ENCODE data around the gene B4GALNT1.

Gene B4GALNT1

GRCh38 chr12:57625261-57626032, 7.6 kb downstream of the B4GALNT1 start:
- TF ChIP-seq CTCF (conservative IDR thresholded peaks at IDR 0.05; ENCODE audit: low read depth, low read length) = no peak
- no peak overlapping the region for H3K4me3 ChIP-seq (ENCODE audit: low read length)
- no peak for DNase-seq (ENCODE audit: low read depth)

GRCh38 chr12:57624441-57625220, 8.4 kb downstream of the B4GALNT1 start:
- no peak overlapping the region for H3K4me3 ChIP-seq (ENCODE audit: low read length)
- no peak for DNase-seq (ENCODE audit: low read depth)
- no peak for TF ChIP-seq CTCF (conservative IDR thresholded peaks at IDR 0.05; ENCODE audit: low read depth, low read length)

- DNase-seq (ENCODE audit: low read depth) = no peak
- H3K4me3 ChIP-seq (ENCODE audit: low read length) = no peak overlapping the region
- no peak for TF ChIP-seq CTCF (conservative IDR thresholded peaks at IDR 0.05; ENCODE audit: low read depth, low read length)
These were observed 9.1 kb downstream of the B4GALNT1 start for GRCh38 chr12:57623811-57624390.

- no peak overlapping the region for H3K4me3 ChIP-seq (ENCODE audit: low read length)
- no peak for TF ChIP-seq CTCF (conservative IDR thresholded peaks at IDR 0.05; ENCODE audit: low read depth, low read length)
- DNase-seq (ENCODE audit: low read depth) = no peak
These were observed 9.6 kb downstream of the B4GALNT1 start for GRCh38 chr12:57623385-57623784.

- no peak for TF ChIP-seq CTCF (conservative IDR thresholded peaks at IDR 0.05; ENCODE audit: low read depth, low read length)
- DNase-seq (ENCODE audit: low read depth) = no peak
- H3K4me3 ChIP-seq (ENCODE audit: low read length) = no peak overlapping the region
These were observed 10.4 kb downstream of the B4GALNT1 start for GRCh38 chr12:57622293-57623245.

GRCh38 chr12:57621497-57622292, 11.3 kb downstream of the B4GALNT1 start:
- peak; percentile 89 for TF ChIP-seq CTCF (conservative IDR thresholded peaks at IDR 0.05; ENCODE audit: low read depth, low read length)
- no peak for DNase-seq (ENCODE audit: low read depth)
- H3K4me3 ChIP-seq (ENCODE audit: low read length) = peak overlapping the region; percentile 35

All from retinal pigment epithelial cell (primary cell).